ENCODE data around the gene UCHL5. TPM values are rescaled to one million over a fixed set of nuclear protein-coding genes. Genes with fewer than 3 reads are reported as not detected.

UCHL5 gene
- total and polyA plus RNA-seq, 2 of the 13 experiments (the other 11 are each of a cell fraction or from before 2014, with no cell fraction given), result 18.2 to 44.1 TPM

- TF ChIP-seq ATF4 (CRISPR knock-in tag; IDR thresholded peaks at IDR 0.05), result peak in 1 of 2 experiments; percentile 93; a peak in 2 of 4 replicates
- no peak for TF ChIP-seq FOXM1 (CRISPR knock-in tag; IDR thresholded peaks at IDR 0.05)
- TF ChIP-seq NR2C2 (CRISPR knock-in tag; IDR thresholded peaks at IDR 0.05; ENCODE audit: borderline replicate concordance), result peak; percentile 85
- peak; percentile 85; the same call in 1 of the 2 replicates for TF ChIP-seq ZNF605 (CRISPR knock-in tag; IDR thresholded peaks at IDR 0.05)
- peak; percentile 65; the same call in 1 of the 2 replicates for TF ChIP-seq ZNF329 (CRISPR knock-in tag; IDR thresholded peaks at IDR 0.05; ENCODE audit: low read depth)
- TF ChIP-seq RAD21 (CRISPR knock-in tag; IDR thresholded peaks at IDR 0.05), result no peak; the same call in 1 of the 2 replicates
- TF ChIP-seq ZNF713 (CRISPR knock-in tag; IDR thresholded peaks at IDR 0.05), result no peak
- TF ChIP-seq, protein P1, sequence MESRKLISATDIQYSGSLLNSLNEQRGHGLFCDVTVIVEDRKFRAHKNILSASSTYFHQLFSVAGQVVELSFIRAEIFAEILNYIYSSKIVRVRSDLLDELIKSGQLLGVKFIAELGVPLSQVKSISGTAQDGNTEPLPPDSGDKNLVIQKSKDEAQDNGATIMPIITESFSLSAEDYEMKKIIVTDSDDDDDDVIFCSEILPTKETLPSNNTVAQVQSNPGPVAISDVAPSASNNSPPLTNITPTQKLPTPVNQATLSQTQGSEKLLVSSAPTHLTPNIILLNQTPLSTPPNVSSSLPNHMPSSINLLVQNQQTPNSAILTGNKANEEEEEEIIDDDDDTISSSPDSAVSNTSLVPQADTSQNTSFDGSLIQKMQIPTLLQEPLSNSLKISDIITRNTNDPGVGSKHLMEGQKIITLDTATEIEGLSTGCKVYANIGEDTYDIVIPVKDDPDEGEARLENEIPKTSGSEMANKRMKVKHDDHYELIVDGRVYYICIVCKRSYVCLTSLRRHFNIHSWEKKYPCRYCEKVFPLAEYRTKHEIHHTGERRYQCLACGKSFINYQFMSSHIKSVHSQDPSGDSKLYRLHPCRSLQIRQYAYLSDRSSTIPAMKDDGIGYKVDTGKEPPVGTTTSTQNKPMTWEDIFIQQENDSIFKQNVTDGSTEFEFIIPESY (CRISPR knock-in tag; IDR thresholded peaks at IDR 0.05), result peak; percentile 12; the same call in 1 of the 2 replicates
- TF ChIP-seq ZNF318 (CRISPR knock-in tag; IDR thresholded peaks at IDR 0.05), result peak; percentile 23; the same call in 1 of the 2 replicates
- TF ChIP-seq, protein P2, sequence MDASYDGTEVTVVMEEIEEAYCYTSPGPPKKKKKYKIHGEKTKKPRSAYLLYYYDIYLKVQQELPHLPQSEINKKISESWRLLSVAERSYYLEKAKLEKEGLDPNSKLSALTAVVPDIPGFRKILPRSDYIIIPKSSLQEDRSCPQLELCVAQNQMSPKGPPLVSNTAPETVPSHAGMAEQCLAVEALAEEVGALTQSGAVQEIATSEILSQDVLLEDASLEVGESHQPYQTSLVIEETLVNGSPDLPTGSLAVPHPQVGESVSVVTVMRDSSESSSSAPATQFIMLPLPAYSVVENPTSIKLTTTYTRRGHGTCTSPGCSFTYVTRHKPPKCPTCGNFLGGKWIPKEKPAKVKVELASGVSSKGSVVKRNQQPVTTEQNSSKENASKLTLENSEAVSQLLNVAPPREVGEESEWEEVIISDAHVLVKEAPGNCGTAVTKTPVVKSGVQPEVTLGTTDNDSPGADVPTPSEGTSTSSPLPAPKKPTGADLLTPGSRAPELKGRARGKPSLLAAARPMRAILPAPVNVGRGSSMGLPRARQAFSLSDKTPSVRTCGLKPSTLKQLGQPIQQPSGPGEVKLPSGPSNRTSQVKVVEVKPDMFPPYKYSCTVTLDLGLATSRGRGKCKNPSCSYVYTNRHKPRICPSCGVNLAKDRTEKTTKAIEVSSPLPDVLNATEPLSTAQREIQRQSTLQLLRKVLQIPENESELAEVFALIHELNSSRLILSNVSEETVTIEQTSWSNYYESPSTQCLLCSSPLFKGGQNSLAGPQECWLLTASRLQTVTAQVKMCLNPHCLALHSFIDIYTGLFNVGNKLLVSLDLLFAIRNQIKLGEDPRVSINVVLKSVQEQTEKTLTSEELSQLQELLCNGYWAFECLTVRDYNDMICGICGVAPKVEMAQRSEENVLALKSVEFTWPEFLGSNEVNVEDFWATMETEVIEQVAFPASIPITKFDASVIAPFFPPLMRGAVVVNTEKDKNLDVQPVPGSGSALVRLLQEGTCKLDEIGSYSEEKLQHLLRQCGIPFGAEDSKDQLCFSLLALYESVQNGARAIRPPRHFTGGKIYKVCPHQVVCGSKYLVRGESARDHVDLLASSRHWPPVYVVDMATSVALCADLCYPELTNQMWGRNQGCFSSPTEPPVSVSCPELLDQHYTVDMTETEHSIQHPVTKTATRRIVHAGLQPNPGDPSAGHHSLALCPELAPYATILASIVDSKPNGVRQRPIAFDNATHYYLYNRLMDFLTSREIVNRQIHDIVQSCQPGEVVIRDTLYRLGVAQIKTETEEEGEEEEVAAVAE (CRISPR knock-in tag; IDR thresholded peaks at IDR 0.05; ENCODE audit: borderline replicate concordance), result peak; percentile 89; the same call in 1 of the 2 replicates
Measured at GRCh38 chr1:193059282-193060114, at the start of gene UCHL5, which contains the start of gene RO60 (continued).

All from HepG2 (cell line).